Upper lobe of left lung (tissue), 4 donors: ENCODE measurements around the gene WSCD2.

Experiments used
- CTCF ChIP-seq, 6 experiments: fragments of 450-650 bp in 4 of 6; fragments of 200-600 bp in 2 of 6; sonication (generic) in 2 of 6; IDR thresholded peaks; one replicate each; pipeline ENCODE4 v1.5.1; 2016 to 2019; ENCODE audit warnings: antibody characterized with exemption in 6 of 6
- EP300 ChIP-seq, 4 donors: sonication (generic); formaldehyde crosslinking; IDR thresholded peaks; one replicate each; pipeline ENCODE4 v1.5.1; 2017; ENCODE audit warnings: antibody characterized with exemption in 4 of 4, control low read depth in 2 of 4
- POLR2A ChIP-seq, 4 donors: fragments of 450-650 bp; IDR thresholded peaks; one replicate each; pipeline ENCODE4 v1.5.1; 2016 to 2017; ENCODE audit warnings: antibody characterized with exemption in 4 of 4, mild to moderate bottlenecking in 2 of 4

GRCh38 chr12:108232565-108232964, 103.5 kb downstream of the WSCD2 start:
- no peak for TF ChIP-seq CTCF (IDR thresholded peaks at IDR 0.05)
- no peak for TF ChIP-seq EP300 (IDR thresholded peaks at IDR 0.05)
- TF ChIP-seq POLR2A (IDR thresholded peaks at IDR 0.05) = no peak
